ENCODE results near the gene FDX2.

DNA sequence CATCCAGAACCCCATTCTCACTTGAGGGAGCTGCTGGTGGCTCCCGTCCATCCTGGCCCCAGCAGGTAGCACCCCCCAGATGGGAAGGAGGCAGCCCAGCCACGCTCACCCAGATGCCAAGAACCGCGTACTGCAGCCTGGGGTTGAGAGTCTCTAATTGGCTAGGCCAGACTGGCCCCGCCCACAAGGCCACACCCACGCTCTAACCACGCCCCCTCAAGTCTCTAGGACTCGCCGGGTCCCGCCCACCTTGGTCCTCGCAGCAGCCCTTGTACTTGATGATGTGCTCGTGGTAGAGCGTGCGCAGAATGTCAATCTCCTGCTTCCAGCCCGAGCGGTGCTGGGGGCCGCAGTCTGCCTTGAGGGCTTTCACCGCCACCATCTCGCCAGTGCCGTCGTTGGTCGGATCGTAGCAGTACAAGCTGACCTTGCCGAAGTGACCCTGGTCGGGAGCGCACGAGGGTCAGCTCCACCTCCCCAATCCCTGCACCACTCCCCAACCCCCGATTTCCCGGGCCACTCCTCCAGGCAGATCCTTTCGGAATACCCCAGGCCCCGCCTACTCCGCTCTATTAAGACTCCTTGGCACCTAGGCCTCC, 38.1 kb upstream of the FDX2 start:
- TF ChIP-seq, protein P1, sequence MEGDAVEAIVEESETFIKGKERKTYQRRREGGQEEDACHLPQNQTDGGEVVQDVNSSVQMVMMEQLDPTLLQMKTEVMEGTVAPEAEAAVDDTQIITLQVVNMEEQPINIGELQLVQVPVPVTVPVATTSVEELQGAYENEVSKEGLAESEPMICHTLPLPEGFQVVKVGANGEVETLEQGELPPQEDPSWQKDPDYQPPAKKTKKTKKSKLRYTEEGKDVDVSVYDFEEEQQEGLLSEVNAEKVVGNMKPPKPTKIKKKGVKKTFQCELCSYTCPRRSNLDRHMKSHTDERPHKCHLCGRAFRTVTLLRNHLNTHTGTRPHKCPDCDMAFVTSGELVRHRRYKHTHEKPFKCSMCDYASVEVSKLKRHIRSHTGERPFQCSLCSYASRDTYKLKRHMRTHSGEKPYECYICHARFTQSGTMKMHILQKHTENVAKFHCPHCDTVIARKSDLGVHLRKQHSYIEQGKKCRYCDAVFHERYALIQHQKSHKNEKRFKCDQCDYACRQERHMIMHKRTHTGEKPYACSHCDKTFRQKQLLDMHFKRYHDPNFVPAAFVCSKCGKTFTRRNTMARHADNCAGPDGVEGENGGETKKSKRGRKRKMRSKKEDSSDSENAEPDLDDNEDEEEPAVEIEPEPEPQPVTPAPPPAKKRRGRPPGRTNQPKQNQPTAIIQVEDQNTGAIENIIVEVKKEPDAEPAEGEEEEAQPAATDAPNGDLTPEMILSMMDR (IDR thresholded peaks at IDR 0.05): no peak
- TF ChIP-seq POLR2AphosphoS5 (IDR thresholded peaks at IDR 0.05): no peak
- no peak for TF ChIP-seq POLR2A (IDR thresholded peaks at IDR 0.05)
- no peak for TF ChIP-seq EP300 (IDR thresholded peaks at IDR 0.05)

Measured in sigmoid colon (tissue), 4 donors.